Fibroblast of lung (primary cell): ENCODE results near the gene MOCOS.

ENCODE experiments used
- EZH2 ChIP-seq: IDR thresholded peaks from 2 replicates; pipeline ENCODE4 v1.5.1; 2012; ENCODE audit warnings: low read length, control low read depth, mild to moderate bottlenecking; ENCODE audit errors: missing control alignments
- TF ChIP-seq, protein P1 (sequence below), 2 donors: IDR thresholded peaks in 1 of 2; conservative IDR thresholded peaks in 1 of 2; 1 replicate in 1 of 2; 2 replicates in 1 of 2; pipeline ENCODE4 v1.5.1; 2011 to 2012; ENCODE audit warnings: low read length in 2 of 2, control low read depth in 1 of 2, inconsistent platforms in 1 of 2, low read depth in 1 of 2, mild to moderate bottlenecking in 1 of 2

DNA sequence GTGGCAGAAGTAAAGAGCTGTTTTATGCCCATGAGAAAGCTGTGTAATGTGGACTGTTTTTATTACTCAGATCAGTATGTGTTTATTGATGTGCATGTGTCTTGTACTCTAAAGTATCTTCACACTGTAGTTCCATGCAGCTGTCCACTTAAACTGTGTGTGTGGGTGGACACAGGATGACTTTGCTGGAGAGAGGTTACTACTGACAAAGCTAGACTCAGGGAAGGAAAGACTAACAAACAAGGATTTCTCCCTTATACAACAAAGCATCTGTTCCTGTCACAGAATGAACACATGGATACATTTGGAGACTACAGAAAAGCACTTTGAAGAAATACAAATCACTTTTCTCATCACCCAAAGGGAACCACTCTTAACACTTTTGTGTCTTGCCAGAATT is 120.2 kb downstream of the MOCOS start:
- no peak for TF ChIP-seq EZH2
- TF ChIP-seq, protein P1, sequence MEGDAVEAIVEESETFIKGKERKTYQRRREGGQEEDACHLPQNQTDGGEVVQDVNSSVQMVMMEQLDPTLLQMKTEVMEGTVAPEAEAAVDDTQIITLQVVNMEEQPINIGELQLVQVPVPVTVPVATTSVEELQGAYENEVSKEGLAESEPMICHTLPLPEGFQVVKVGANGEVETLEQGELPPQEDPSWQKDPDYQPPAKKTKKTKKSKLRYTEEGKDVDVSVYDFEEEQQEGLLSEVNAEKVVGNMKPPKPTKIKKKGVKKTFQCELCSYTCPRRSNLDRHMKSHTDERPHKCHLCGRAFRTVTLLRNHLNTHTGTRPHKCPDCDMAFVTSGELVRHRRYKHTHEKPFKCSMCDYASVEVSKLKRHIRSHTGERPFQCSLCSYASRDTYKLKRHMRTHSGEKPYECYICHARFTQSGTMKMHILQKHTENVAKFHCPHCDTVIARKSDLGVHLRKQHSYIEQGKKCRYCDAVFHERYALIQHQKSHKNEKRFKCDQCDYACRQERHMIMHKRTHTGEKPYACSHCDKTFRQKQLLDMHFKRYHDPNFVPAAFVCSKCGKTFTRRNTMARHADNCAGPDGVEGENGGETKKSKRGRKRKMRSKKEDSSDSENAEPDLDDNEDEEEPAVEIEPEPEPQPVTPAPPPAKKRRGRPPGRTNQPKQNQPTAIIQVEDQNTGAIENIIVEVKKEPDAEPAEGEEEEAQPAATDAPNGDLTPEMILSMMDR (conservative IDR thresholded peaks at IDR 0.05 in 1 of 2, IDR thresholded peaks at IDR 0.05 in 1 of 2; ENCODE audit: low read depth in 1 of 2, low read length in 2 of 2), result no peak
